Stomach (tissue), 4 donors: ENCODE data around the gene CABS1.

Source experiments
- EP300 ChIP-seq: sonication (generic); formaldehyde crosslinking; IDR thresholded peaks from one replicate; pipeline ENCODE4 v1.6.1; 2017; ENCODE audit warnings: antibody characterized with exemption
- POLR2A ChIP-seq, 4 donors: fragments of 450-650 bp; IDR thresholded peaks; one replicate each; pipeline ENCODE4 v1.6.1; 2016; ENCODE audit warnings: antibody characterized with exemption in 4 of 4, control low read depth in 2 of 4, mild to moderate bottlenecking in 1 of 4, moderate library complexity in 1 of 4
- POLR2AphosphoS5 ChIP-seq, 3 donors: sonication (generic); formaldehyde crosslinking; IDR thresholded peaks; one replicate each; pipeline ENCODE4 v1.6.1; 2016; ENCODE audit warnings: antibody characterized with exemption in 3 of 3
- TF ChIP-seq, protein P1 (sequence below), 7 experiments: fragments of 450-650 bp in 4 of 7; fragments of 200-600 bp in 3 of 7; sonication (generic) in 3 of 7; IDR thresholded peaks; one replicate each; pipeline ENCODE4 v1.5.1; 2016 to 2019; ENCODE audit warnings: antibody characterized with exemption in 7 of 7, control low read depth in 2 of 7, mild to moderate bottlenecking in 1 of 7

DNA sequence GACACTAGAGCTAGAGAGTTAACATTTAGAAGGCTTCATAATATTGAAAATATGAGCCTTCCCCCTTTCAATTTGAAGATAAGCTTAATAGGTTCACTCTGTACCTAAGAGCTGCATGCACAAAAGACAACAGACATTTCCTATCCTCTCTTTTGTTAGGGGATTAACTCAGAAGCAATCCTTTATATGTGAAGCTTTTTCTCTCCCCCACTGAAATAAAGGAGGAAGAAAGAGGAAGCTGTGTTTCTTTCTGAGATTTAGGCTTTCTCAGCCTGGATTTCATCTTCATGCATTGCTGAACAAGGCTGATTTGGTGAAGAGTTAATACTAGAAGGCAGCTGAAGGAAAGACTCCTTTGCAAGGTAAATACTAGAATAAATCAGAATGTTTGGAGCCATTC lies 21.0 kb upstream of the CABS1 start:
- TF ChIP-seq, protein P1, sequence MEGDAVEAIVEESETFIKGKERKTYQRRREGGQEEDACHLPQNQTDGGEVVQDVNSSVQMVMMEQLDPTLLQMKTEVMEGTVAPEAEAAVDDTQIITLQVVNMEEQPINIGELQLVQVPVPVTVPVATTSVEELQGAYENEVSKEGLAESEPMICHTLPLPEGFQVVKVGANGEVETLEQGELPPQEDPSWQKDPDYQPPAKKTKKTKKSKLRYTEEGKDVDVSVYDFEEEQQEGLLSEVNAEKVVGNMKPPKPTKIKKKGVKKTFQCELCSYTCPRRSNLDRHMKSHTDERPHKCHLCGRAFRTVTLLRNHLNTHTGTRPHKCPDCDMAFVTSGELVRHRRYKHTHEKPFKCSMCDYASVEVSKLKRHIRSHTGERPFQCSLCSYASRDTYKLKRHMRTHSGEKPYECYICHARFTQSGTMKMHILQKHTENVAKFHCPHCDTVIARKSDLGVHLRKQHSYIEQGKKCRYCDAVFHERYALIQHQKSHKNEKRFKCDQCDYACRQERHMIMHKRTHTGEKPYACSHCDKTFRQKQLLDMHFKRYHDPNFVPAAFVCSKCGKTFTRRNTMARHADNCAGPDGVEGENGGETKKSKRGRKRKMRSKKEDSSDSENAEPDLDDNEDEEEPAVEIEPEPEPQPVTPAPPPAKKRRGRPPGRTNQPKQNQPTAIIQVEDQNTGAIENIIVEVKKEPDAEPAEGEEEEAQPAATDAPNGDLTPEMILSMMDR (IDR thresholded peaks at IDR 0.05), result no peak
- TF ChIP-seq EP300 (no peak), POLR2A (IDR thresholded peaks at IDR 0.05) (no peak), POLR2AphosphoS5 (IDR thresholded peaks at IDR 0.05) (no peak)
